ENCODE data around the gene USP53.

- TF ChIP-seq ZNF778 (CRISPR knock-in tag; IDR thresholded peaks at IDR 0.05): no peak
- no peak for TF ChIP-seq CTCF (IDR thresholded peaks at IDR 0.05 in 2 of 3, conservative IDR thresholded peaks at IDR 0.05 in 1 of 3; ENCODE audit: insufficient read depth in 2 of 3, low read depth in 1 of 3, low read length in 3 of 3)
- TF ChIP-seq, protein P1, sequence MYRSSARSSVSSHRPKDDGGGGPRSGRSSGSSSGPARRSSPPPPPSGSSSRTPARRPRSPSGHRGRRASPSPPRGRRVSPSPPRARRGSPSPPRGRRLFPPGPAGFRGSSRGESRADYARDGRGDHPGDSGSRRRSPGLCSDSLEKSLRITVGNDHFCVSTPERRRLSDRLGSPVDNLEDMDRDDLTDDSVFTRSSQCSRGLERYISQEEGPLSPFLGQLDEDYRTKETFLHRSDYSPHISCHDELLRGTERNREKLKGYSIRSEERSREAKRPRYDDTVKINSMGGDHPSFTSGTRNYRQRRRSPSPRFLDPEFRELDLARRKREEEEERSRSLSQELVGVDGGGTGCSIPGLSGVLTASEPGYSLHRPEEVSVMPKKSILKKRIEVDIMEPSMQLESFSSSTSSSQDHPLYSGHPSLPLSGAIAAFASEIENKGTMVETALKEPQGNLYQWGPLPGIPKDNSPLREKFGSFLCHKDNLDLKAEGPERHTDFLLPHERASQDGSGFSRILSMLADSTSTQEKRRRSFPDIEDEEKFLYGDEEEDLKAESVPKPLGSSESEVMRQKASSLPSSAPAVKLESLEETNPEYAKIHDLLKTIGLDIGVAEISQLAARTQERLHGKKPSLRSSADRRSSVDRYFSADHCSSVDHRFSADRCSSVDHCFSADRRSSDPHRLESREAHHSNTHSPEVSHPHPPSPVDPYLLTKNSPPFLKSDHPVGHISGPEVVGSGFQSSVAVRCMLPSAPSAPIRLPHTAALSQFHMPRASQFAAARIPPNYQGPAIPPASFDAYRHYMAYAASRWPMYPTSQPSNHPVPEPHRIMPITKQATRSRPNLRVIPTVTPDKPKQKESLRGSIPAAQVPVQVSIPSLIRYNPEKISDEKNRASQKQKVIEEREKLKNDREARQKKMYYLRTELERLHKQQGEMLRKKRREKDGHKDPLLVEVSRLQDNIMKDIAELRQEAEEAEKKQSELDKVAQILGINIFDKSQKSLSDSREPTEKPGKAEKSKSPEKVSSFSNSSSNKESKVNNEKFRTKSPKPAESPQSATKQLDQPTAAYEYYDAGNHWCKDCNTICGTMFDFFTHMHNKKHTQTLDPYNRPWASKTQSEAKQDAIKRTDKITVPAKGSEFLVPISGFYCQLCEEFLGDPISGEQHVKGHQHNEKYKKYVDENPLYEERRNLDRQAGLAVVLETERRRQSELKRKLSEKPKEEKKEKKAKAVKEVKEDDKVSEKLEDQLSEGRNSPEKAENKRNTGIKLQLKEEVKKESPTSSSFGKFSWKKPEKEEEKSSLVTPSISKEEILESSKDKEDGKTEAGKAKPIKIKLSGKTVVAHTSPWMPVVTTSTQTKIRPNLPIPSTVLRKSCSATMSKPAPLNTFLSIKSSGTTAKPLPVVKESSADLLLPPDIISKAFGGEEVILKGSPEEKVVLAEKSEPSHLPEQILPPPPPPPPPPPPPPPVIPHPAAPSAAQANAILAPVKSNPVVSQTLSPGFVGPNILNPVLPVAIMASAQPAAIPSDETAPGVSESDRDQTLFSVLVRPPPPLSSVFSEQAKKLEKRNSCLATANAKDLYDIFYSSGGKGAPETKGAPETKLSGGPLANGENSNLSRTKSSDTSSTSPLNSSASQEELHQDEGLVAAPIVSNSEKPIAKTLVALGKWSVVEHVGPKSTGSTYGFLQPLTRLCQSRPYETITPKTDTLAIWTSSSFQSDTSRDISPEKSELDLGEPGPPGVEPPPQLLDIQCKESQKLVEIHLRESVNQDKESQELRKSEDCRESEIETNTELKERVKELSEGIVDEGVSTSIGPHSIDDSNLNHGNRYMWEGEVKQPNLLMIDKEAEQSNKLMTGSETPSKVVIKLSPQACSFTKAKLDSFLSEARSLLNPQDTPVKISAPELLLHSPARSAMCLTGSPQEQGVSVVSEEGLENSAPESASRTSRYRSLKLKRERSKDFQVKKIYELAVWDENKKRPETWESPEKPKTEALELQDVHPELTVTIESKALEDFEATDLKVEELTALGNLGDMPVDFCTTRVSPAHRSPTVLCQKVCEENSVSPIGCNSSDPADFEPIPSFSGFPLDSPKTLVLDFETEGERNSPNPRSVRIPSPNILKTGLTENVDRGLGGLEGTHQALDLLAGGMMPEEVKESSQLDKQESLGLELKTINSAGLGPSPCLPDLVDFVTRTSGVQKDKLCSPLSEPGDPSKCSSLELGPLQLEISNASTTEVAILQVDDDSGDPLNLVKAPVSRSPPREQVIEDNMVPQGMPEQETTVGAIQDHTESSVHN (IDR thresholded peaks at IDR 0.05; ENCODE audit: borderline replicate concordance in 1 of 2, low read depth in 1 of 2): no peak
- TF ChIP-seq RCOR1 (IDR thresholded peaks at IDR 0.05; ENCODE audit: borderline replicate concordance in 1 of 2, low read depth in 2 of 2, low read length in 2 of 2): no peak
- TF ChIP-seq, protein P2, sequence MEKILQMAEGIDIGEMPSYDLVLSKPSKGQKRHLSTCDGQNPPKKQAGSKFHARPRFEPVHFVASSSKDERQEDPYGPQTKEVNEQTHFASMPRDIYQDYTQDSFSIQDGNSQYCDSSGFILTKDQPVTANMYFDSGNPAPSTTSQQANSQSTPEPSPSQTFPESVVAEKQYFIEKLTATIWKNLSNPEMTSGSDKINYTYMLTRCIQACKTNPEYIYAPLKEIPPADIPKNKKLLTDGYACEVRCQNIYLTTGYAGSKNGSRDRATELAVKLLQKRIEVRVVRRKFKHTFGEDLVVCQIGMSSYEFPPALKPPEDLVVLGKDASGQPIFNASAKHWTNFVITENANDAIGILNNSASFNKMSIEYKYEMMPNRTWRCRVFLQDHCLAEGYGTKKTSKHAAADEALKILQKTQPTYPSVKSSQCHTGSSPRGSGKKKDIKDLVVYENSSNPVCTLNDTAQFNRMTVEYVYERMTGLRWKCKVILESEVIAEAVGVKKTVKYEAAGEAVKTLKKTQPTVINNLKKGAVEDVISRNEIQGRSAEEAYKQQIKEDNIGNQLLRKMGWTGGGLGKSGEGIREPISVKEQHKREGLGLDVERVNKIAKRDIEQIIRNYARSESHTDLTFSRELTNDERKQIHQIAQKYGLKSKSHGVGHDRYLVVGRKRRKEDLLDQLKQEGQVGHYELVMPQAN (IDR thresholded peaks at IDR 0.05; ENCODE audit: borderline replicate concordance): peak; percentile 54; the same call in 1 of the 2 replicates
Measured at GRCh38 chr4:119211867-119212233, 663 bp upstream of the USP53 start.
